D721Med (cell line): ENCODE results near the gene CEP85.
"Not testable (repeated sequence)": the region's sequence is repeated elsewhere in the genome, so short reads cannot be mapped to it uniquely, and the experiment has no call there.

ENCODE experiments used
- DNase-seq: peaks from one replicate; pipeline ENCODE4 v3.0.0; 2011; ENCODE audit warnings: low spot score; ENCODE audit not compliant: insufficient read length
- FAIRE-seq: peaks from 2 replicates; lab custom pipeline; 2011; peaks lifted over from hg19 to GRCh38; lab: Jason Lieb, UNC
- CTCF ChIP-seq: IDR thresholded peaks from 2 replicates; pipeline ENCODE4 v1.5.1; 2012; ENCODE audit warnings: mild to moderate bottlenecking, control low read depth; ENCODE audit not compliant: insufficient read depth; ENCODE audit errors: missing control alignments

The CEP85 gene

GRCh38 chr1:26291939-26292338 is 57.9 kb downstream of the CEP85 start:
- no peak for FAIRE-seq
- DNase-seq, result no peak
- no peak for TF ChIP-seq CTCF

- not testable (repeated sequence) for FAIRE-seq
Observed at GRCh38 chr1:26292735-26293134, 58.7 kb downstream of the CEP85 start.

GRCh38 chr1:26293911-26294463 is 60.0 kb downstream of the CEP85 start:
- TF ChIP-seq CTCF, result no peak
- FAIRE-seq (no peak), DNase-seq (no peak)

More at GRCh38 chr1:26292735-26293134, 58.7 kb downstream of the CEP85 start:
- not testable (repeated sequence) for DNase-seq

- FAIRE-seq, result no peak
- DNase-seq, result no peak
- TF ChIP-seq CTCF, result no peak
Observed at GRCh38 chr1:26295194-26296138, 61.5 kb downstream of the CEP85 start.

GRCh38 chr1:26296340-26297056 is 62.5 kb downstream of the CEP85 start:
- DNase-seq, result no peak
- FAIRE-seq, result no peak
- no peak for TF ChIP-seq CTCF

GRCh38 chr1:26297057-26297790 is 63.2 kb downstream of the CEP85 start:
- TF ChIP-seq CTCF, result no peak
- no peak for FAIRE-seq
- DNase-seq, result no peak

GRCh38 chr1:26297791-26298124 is 63.8 kb downstream of the CEP85 start:
- DNase-seq (no peak), FAIRE-seq (no peak)
- no peak for TF ChIP-seq CTCF
